Fibroblast of villous mesenchyme (primary cell): Measurements from ENCODE around the gene TMCC2. TPM values are rescaled to one million over a fixed set of nuclear protein-coding genes. Genes with fewer than 3 reads are reported as not detected.

Experiments used
- DNase-seq: peaks from one replicate; pipeline ENCODE4 v3.0.0-alpha.2; 2010; ENCODE audit warnings: low read depth
- H3K4me3 ChIP-seq: 2 replicates; pipeline ENCODE4 v1.5.1; 2011; ENCODE audit warnings: low read depth, mild to moderate bottlenecking, low read length
- total RNA-seq: library from RNA; depleted of rRNA; stranded (reverse); fragments of >200 nt; gene quantifications from 2 replicates; pipeline ENCODE4 v1.2.3, GENCODE V29; 2012
- TF ChIP-seq, protein P1 (sequence below): IDR thresholded peaks from 2 replicates; pipeline ENCODE4 v1.5.1; 2012; ENCODE audit warnings: low read depth, mild to moderate bottlenecking, low read length; ENCODE audit not compliant: insufficient read depth

TMCC2 gene
- total RNA-seq, 1 donor: 3.5 TPM

DNA sequence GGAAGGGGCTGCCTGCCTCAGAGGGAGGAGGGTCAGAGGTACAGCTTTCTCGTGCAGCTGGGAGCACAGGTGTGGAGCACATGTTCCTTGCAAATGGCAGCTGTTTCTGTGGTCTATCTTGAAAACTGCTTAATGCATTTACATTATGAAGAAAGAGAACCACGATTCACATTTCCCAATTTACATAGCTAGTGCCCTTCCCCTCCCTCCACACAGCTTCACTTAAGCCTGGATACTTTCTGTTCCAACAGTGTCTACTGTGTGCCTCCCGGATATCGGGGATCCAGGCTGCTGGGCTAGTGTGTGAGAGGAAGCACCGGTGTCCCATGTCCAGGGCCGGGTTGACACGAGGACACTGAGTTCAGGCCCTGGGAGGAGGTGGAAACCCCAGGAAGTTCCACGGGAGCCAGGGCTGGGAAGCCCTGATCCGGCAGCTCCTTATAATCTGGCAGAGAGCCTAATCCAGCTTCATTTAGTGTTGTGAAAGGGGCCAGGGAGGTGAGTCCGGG is 31.6 kb downstream of the TMCC2 start:
- DNase-seq: peak; percentile 73
- no peak overlapping the region for H3K4me3 ChIP-seq
- TF ChIP-seq, protein P1, sequence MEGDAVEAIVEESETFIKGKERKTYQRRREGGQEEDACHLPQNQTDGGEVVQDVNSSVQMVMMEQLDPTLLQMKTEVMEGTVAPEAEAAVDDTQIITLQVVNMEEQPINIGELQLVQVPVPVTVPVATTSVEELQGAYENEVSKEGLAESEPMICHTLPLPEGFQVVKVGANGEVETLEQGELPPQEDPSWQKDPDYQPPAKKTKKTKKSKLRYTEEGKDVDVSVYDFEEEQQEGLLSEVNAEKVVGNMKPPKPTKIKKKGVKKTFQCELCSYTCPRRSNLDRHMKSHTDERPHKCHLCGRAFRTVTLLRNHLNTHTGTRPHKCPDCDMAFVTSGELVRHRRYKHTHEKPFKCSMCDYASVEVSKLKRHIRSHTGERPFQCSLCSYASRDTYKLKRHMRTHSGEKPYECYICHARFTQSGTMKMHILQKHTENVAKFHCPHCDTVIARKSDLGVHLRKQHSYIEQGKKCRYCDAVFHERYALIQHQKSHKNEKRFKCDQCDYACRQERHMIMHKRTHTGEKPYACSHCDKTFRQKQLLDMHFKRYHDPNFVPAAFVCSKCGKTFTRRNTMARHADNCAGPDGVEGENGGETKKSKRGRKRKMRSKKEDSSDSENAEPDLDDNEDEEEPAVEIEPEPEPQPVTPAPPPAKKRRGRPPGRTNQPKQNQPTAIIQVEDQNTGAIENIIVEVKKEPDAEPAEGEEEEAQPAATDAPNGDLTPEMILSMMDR: no peak

DNA sequence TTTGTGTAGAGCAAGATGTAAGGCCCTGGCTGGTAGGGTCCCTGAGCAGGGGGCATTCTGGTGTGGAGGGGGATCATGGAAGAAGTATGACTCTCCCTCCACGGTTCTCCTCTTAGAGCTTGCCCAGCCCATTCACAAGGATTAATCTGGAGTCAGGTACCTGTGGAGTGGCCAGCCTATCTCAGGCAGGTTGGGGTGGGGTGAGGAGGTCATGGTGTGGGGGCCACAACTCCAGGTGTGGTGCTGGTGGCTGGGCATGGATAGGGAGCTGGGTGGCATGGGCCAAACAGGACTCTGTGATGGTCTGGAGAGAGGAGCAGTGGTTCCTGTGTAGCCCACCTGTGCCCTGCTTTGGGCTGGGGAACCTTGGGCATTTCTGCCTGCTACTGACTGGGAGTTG is 32.3 kb downstream of the TMCC2 start:
- DNase-seq: no peak
- no peak overlapping the region for H3K4me3 ChIP-seq
- TF ChIP-seq, protein P1: no peak

DNA sequence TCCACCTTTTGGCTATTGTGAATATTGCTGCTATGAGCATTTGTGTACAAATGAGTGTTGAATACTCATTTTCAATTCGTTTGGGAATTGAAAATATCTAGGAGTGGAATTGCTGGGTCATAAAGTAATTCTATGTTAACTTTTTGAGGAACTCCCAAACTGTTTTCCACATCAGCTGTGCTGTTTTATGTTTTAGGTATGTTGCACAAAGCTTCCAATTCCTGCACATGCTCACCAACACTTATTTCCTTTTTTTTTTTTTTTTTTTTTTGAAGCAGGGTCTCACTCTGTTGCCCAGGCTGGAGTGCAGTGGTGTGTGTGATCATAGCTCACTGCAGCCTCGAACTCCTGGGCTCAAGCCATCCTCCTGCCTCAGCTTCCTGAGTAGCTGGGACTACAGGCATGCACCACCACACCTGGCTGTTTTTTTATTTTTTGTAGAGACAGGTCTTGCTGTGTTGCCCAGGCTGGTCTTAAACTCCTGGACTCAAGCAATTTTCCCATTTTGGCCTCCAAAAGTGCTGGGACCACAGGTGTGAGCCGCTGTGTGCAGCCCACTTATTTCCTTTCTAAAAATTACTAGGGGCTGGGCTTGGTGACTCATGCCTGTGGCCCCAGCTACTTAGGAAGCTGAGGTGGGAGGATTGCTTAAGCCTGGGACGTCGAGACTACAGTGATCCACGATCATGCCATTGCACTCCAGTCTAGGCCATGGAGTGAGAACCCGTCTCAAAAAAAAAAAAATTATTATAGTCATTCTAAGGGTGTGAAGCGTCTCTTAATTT is 33.4 kb downstream of the TMCC2 start:
- H3K4me3 ChIP-seq: no peak overlapping the region
- TF ChIP-seq, protein P1: no peak
- peak; percentile 82 for DNase-seq

DNA sequence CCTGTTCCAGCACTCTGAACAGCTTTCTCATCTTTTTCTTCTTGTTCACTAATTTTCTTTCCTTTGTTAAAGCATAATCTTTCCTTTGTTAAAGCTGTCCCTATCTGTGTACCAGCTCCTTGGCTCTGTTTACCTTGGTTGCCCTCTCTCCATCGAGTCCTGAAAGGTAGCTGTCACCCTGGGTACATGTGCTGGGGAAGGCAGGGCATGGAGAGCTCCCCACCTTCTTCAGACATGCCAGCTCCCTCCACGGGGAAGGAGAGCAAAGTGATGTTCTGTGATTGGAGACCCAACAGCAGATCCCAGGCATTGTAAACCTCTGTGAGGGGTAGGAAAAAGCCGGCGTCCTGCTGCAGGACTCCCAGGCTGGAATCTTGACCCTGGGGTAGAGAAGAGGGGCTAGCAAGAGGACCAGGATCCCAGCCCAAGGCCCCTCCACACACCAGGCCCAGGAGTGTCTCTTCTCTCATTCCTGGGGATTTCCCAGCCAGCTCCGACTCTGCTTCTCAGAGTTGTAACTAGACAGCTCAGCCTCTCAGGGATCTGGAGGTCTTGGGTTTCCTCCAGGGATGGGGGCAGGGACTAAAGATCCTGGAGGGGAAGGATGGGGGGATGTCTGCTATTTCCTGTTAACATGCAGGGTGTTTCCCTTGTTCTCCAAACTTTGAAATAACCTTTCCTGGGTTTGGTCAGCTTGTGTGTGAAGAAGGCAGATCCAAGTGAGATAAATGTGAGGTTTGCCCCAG is 34.4 kb downstream of the TMCC2 start:
- peak; percentile 56 for DNase-seq
- TF ChIP-seq, protein P1: no peak
- no peak overlapping the region for H3K4me3 ChIP-seq

DNA sequence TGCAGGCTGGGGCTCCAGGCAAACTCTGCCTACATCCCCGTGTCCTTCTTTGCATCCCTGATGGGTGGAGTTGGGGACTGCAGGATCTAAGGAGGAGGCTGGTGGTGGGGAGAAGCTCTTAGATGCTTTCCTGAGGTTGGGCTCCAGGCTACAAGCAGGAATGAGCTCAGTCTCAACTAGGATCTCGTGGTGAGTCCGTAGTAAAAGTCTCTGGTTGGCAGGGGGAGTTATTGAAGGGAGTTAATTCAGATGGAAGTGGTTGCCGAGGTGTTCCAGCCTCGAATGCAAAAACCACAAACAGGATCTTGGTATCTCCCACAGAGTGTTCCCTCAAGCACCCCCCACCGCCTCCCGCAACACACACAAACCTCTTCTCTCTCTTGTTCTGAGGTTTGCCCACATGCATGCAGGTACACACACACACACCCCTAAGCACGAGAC is 35.0 kb downstream of the TMCC2 start:
- DNase-seq: no peak
- H3K4me3 ChIP-seq: no peak overlapping the region
- TF ChIP-seq, protein P1: no peak

DNA sequence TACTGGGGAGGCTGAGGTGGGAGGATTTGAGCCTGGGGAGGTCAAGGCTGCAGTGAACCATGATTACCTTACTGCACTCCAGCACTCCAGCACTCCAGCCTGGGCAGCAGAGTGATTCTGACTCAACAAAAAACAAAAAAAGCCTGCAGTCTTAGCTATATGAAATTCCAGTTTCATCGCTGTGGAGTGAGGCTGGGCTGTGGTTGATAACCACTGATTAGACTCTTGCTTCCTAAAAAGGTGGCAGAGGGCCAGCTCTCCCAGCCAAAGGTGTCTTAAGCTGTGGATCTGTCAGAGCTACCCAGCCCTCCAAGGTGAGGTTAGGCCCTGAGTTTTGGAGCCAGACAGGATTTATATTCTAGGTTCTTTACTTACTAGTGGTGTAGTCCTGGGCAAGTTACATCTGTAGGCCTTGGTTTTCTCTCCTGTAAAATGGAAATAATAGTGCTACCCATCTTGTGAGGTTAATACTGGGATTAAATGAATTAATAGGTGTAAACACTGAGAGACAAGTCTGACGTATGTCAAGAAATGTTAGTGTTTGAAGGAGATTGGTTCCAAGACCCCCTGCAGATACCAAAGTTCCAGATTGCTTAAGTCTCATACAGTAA is 35.9 kb downstream of the TMCC2 start:
- peak; percentile 74 for DNase-seq
- no peak overlapping the region for H3K4me3 ChIP-seq
- TF ChIP-seq, protein P1: no peak
